Gastrocnemius medialis (tissue), 4 donors: ENCODE data around the gene REC114.

Experiments used
- CTCF ChIP-seq, 5 experiments: fragments of 450-650 bp in 3 of 5; fragments of 200-600 bp in 2 of 5; sonication (generic) in 2 of 5; IDR thresholded peaks in 4 of 5; conservative IDR thresholded peaks in 1 of 5; 1 replicate in 4 of 5; 2 replicates in 1 of 5; pipeline ENCODE4 v1.5.1; 2016 to 2019; ENCODE audit warnings: antibody characterized with exemption in 5 of 5, mild to moderate bottlenecking in 3 of 5, moderate library complexity in 3 of 5
- POLR2A ChIP-seq, 2 donors: fragments of 450-650 bp; IDR thresholded peaks; one replicate each; pipeline ENCODE4 v1.6.1; 2017; ENCODE audit warnings: antibody characterized with exemption in 2 of 2, mild to moderate bottlenecking in 2 of 2, moderate library complexity in 2 of 2

GRCh38 chr15:73599934-73600333, 157.0 kb downstream of the REC114 start:
- TF ChIP-seq CTCF (IDR thresholded peaks at IDR 0.05 in 4 of 5, conservative IDR thresholded peaks at IDR 0.05 in 1 of 5): no peak
- TF ChIP-seq POLR2A (IDR thresholded peaks at IDR 0.05): no peak
